HEK293 (cell line): ENCODE measurements around the gene RASGRF2.

ENCODE experiments used
- CTCF ChIA-PET: fragments of 350-600 bp; formaldehyde crosslinking; extraction: SDS; loops from one replicate; lab custom pipeline; 2021; ENCODE audit warnings: antibody characterized with exemption; lab: Yijun Ruan, JAX
- POLR2A ChIA-PET: fragments of 300-600 bp; formaldehyde crosslinking; extraction: SDS; loops from one replicate; lab custom pipeline; 2020; ENCODE audit warnings: antibody characterized with exemption, inconsistent platforms; lab: Yijun Ruan, JAX
- H3K27ac ChIP-seq: fragments of 200-500 bp; sonication (Bioruptor generic); 2 replicates; pipeline ENCODE4 v1.5.1; 2014; ENCODE audit warnings: low read depth, low read length, control low read depth, inconsistent platforms; ENCODE audit errors: extremely low read depth
- H3K36me3 ChIP-seq, 2 experiments: fragments of 200-500 bp in 1 of 2; sonication (Bioruptor generic) in 1 of 2; 1 replicate in 1 of 2; 2 replicates in 1 of 2; pipeline ENCODE4 v1.5.1; 2014 to 2017; ENCODE audit warnings: inconsistent platforms in 2 of 2, low read length in 2 of 2; ENCODE audit not compliant: control insufficient read depth in 2 of 2, insufficient read depth in 1 of 2
- H3K4me1 ChIP-seq: fragments of 200-500 bp; sonication (Bioruptor generic); 2 replicates; pipeline ENCODE4 v1.5.1; 2014; ENCODE audit warnings: mild to moderate bottlenecking, low read length, inconsistent platforms; ENCODE audit not compliant: control insufficient read depth, insufficient read depth
- H3K4me3 ChIP-seq: 2 replicates; pipeline ENCODE4 v1.5.1; 2011; ENCODE audit warnings: low read depth, mild to moderate bottlenecking, control low read depth, low read length, moderate library complexity
- H3K9me3 ChIP-seq: fragments of 200-500 bp; sonication (Bioruptor generic); 2 replicates; pipeline ENCODE4 v1.5.1; 2014; ENCODE audit warnings: low read depth, low read length, inconsistent platforms; ENCODE audit not compliant: control insufficient read depth, insufficient read depth
- CTCF ChIP-seq: fragments of 450-650 bp; formaldehyde crosslinking; IDR thresholded peaks from 2 replicates; pipeline ENCODE4 v1.5.1; 2016; ENCODE audit warnings: missing biosample characterization, missing genetic modification characterization
- KLF17 ChIP-seq: fragments of 450-650 bp; formaldehyde crosslinking; IDR thresholded peaks from 2 replicates; pipeline ENCODE4 v1.5.1; 2016; ENCODE audit warnings: missing biosample characterization, missing genetic modification characterization
- PRDM4 ChIP-seq: fragments of 450-650 bp; formaldehyde crosslinking; IDR thresholded peaks from 2 replicates; pipeline ENCODE4 v1.5.1; 2017; ENCODE audit warnings: missing biosample characterization, missing genetic modification characterization
- YY2 ChIP-seq: fragments of 450-650 bp; formaldehyde crosslinking; IDR thresholded peaks from 2 replicates; pipeline ENCODE4 v1.5.1; 2016; ENCODE audit warnings: missing biosample characterization, missing genetic modification characterization
- ZBTB6 ChIP-seq: fragments of 450-650 bp; formaldehyde crosslinking; IDR thresholded peaks from 2 replicates; pipeline ENCODE4 v1.5.1; 2017; ENCODE audit warnings: missing biosample characterization, missing genetic modification characterization
- ZNF112 ChIP-seq: fragments of 450-650 bp; formaldehyde crosslinking; IDR thresholded peaks from 2 replicates; pipeline ENCODE4 v1.5.0; 2017; ENCODE audit warnings: missing biosample characterization, missing genetic modification characterization
- ZNF174 ChIP-seq: fragments of 450-650 bp; formaldehyde crosslinking; IDR thresholded peaks from 2 replicates; pipeline ENCODE4 v1.5.0; 2017; ENCODE audit warnings: missing biosample characterization, mild to moderate bottlenecking, missing genetic modification characterization
- ZNF19 ChIP-seq: fragments of 450-650 bp; formaldehyde crosslinking; IDR thresholded peaks from 2 replicates; pipeline ENCODE4; 2016; ENCODE audit warnings: missing biosample characterization, missing genetic modification characterization, low read depth
- ZNF416 ChIP-seq: fragments of 450-650 bp; formaldehyde crosslinking; IDR thresholded peaks from 2 replicates; pipeline ENCODE4 v1.5.1; 2016; ENCODE audit warnings: missing biosample characterization, missing genetic modification characterization
- ZNF449 ChIP-seq: fragments of 450-650 bp; formaldehyde crosslinking; IDR thresholded peaks from 2 replicates; pipeline ENCODE4 v1.5.1; 2017; ENCODE audit warnings: missing biosample characterization, mild to moderate bottlenecking, missing genetic modification characterization, moderate library complexity
- ZNF488 ChIP-seq: fragments of 450-650 bp; formaldehyde crosslinking; IDR thresholded peaks from 2 replicates; pipeline ENCODE4 v1.5.1; 2016; ENCODE audit warnings: missing biosample characterization, missing genetic modification characterization
- ZNF514 ChIP-seq: fragments of 450-650 bp; formaldehyde crosslinking; IDR thresholded peaks from 2 replicates; pipeline ENCODE4 v1.5.1; 2016; ENCODE audit warnings: missing biosample characterization, missing genetic modification characterization
- ZNF530 ChIP-seq: fragments of 450-650 bp; formaldehyde crosslinking; IDR thresholded peaks from 2 replicates; pipeline ENCODE4 v1.5.1; 2016; ENCODE audit warnings: low read depth, missing biosample characterization, missing genetic modification characterization
- ZNF561 ChIP-seq: fragments of 450-650 bp; IDR thresholded peaks from 2 replicates; pipeline ENCODE4 v1.5.1; 2018; ENCODE audit warnings: missing biosample characterization, missing genetic modification characterization, borderline replicate concordance
- ZNF664 ChIP-seq: fragments of 450-650 bp; formaldehyde crosslinking; IDR thresholded peaks from 2 replicates; pipeline ENCODE4 v1.5.1; 2016; ENCODE audit warnings: missing biosample characterization, missing genetic modification characterization
- ZNF670 ChIP-seq: fragments of 450-650 bp; formaldehyde crosslinking; IDR thresholded peaks from 2 replicates; pipeline ENCODE4 v1.5.1; 2016; ENCODE audit warnings: missing biosample characterization, missing genetic modification characterization, low read depth
- ZNF768 ChIP-seq: fragments of 450-650 bp; formaldehyde crosslinking; IDR thresholded peaks from 2 replicates; pipeline ENCODE4 v1.5.1; 2018; ENCODE audit warnings: missing biosample characterization, mild to moderate bottlenecking, missing genetic modification characterization
- ZNF776 ChIP-seq: fragments of 450-650 bp; formaldehyde crosslinking; IDR thresholded peaks from 2 replicates; pipeline ENCODE4 v1.5.0; 2017; ENCODE audit warnings: missing biosample characterization, missing genetic modification characterization, borderline replicate concordance

RASGRF2 gene

GRCh38 chr5:81163651-81164050 lies 203.5 kb downstream of the RASGRF2 start:
- POLR2A ChIA-PET = no interaction called here
- Histone ChIP-seq H3K9me3 (no peaks in the 10 kb centered on the region), H3K27ac (no peak overlapping the region), H3K36me3 (no peaks in the 10 kb centered on the region), H3K4me1 (no peaks in the 10 kb centered on the region), H3K4me3 (no peak overlapping the region)
- TF ChIP-seq ZNF530 (tag by site-specific recombination) = no peak
- TF ChIP-seq ZNF416 (tag by site-specific recombination) = no peak
- no peak for TF ChIP-seq ZNF670 (tag by site-specific recombination)
- no peak for TF ChIP-seq ZNF449
- TF ChIP-seq ZBTB6 (tag by site-specific recombination) = no peak
- no peak for TF ChIP-seq ZNF488 (tag by site-specific recombination)
- no peak for TF ChIP-seq KLF17 (tag by site-specific recombination)
- no peak for TF ChIP-seq ZNF664 (tag by site-specific recombination)
- no peak for TF ChIP-seq ZNF561 (tag by site-specific recombination)
- no peak for TF ChIP-seq PRDM4 (tag by site-specific recombination)
- TF ChIP-seq YY2 (tag by site-specific recombination) = no peak
- TF ChIP-seq ZNF776 (tag by site-specific recombination) = no peak
- TF ChIP-seq ZNF514 (tag by site-specific recombination) = no peak
- no peak for TF ChIP-seq ZNF19
- no peak for TF ChIP-seq ZNF768 (tag by site-specific recombination)
- TF ChIP-seq CTCF (tag by site-specific recombination) = no peak
- no peak for TF ChIP-seq ZNF174
- no peak for TF ChIP-seq ZNF112 (tag by site-specific recombination)
- CTCF ChIA-PET = interaction anchor here (0.6 to 1.8 kb wide), 5 partner anchors 32 to 682 kb away, joined by 3 to 12 read pairs (median 4); no protein-coding TSS in a partner anchor
